OCI-LY1 (cell line): ENCODE data around the gene AP2M1.

Experiments used
- H2AFZ ChIP-seq: fragments of 200-600 bp; sonication (generic), shearing (Covaris generic); 2 replicates; pipeline ENCODE4 v1.6.0; 2014; ENCODE audit warnings: antibody characterized with exemption, mild to moderate bottlenecking, low read length
- H3F3A ChIP-seq: fragments of 200-600 bp; sonication (generic), shearing (Covaris generic); 2 replicates; pipeline ENCODE4 v1.6.0; 2014; ENCODE audit warnings: mild to moderate bottlenecking, antibody characterized with exemption, low read length, moderate library complexity; ENCODE audit not compliant: insufficient read depth
- H3K27ac ChIP-seq: fragments of 200-600 bp; sonication (generic); 2 replicates; pipeline ENCODE4 v1.5.1; 2014; ENCODE audit warnings: low read length, mixed run types, mild to moderate bottlenecking, low read depth; ENCODE audit not compliant: poor library complexity, severe bottlenecking
- H3K27me3 ChIP-seq: fragments of 200-600 bp; sonication (generic); 2 replicates; pipeline ENCODE4 v1.6.0; 2014; ENCODE audit warnings: antibody characterized with exemption, mild to moderate bottlenecking, low read length, moderate library complexity; ENCODE audit not compliant: insufficient read depth
- H3K36me3 ChIP-seq: fragments of 200-600 bp; sonication (generic); 2 replicates; pipeline ENCODE4 v1.6.1; 2014; ENCODE audit warnings: mild to moderate bottlenecking, antibody characterized with exemption, low read length, moderate library complexity, mixed read lengths; ENCODE audit not compliant: insufficient read depth
- H3K4me1 ChIP-seq: fragments of 200-600 bp; sonication (generic); 2 replicates; pipeline ENCODE4 v1.5.1; 2014; ENCODE audit warnings: mild to moderate bottlenecking, low read length, moderate library complexity; ENCODE audit not compliant: insufficient read depth, severe bottlenecking
- H3K4me2 ChIP-seq: fragments of 200-600 bp; sonication (generic), shearing (Covaris generic); 2 replicates; pipeline ENCODE4 v1.6.1; 2014; ENCODE audit warnings: low read length
- H3K4me3 ChIP-seq: fragments of 200-600 bp; sonication (generic); 2 replicates; pipeline ENCODE4 v1.5.1; 2014; ENCODE audit warnings: low read length, low read depth, mild to moderate bottlenecking, mixed read lengths; ENCODE audit not compliant: poor library complexity, severe bottlenecking
- H3K79me2 ChIP-seq: fragments of 200-600 bp; shearing (Covaris generic); 2 replicates; pipeline ENCODE4 v1.6.1; 2016; ENCODE audit warnings: mixed run types, low read length, mixed read lengths; ENCODE audit not compliant: insufficient read depth
- H3K9ac ChIP-seq: fragments of 200-600 bp; sonication (generic), shearing (Covaris generic); 2 replicates; pipeline ENCODE4 v1.6.1; 2014; ENCODE audit warnings: mild to moderate bottlenecking, low read length, mixed read lengths
- H3K9me2 ChIP-seq: fragments of 200-600 bp; sonication (generic), shearing (Covaris generic); 2 replicates; pipeline ENCODE4 v1.6.1; 2014; ENCODE audit warnings: low read depth, mild to moderate bottlenecking, low read length, mixed read lengths
- H3K9me3 ChIP-seq: fragments of 200-600 bp; shearing (Covaris generic); 2 replicates; pipeline ENCODE4 v1.6.1; 2014; ENCODE audit warnings: low read length, mixed read lengths
- H4K20me1 ChIP-seq: fragments of 200-600 bp; sonication (generic), shearing (Covaris generic); 2 replicates; pipeline ENCODE4 v1.6.0; 2016; ENCODE audit warnings: mild to moderate bottlenecking, low read length; ENCODE audit not compliant: insufficient read depth
- EZH2 ChIP-seq: fragments of 200-600 bp; sonication (generic), shearing (Covaris generic); IDR thresholded peaks from 2 replicates; pipeline ENCODE4 v1.8.0; 2017; ENCODE audit warnings: borderline replicate concordance, mixed run types, mild to moderate bottlenecking, antibody characterized with exemption, low read length, moderate library complexity, mixed read lengths
- TF ChIP-seq, protein P1 (sequence below): fragments of 200-600 bp; sonication (generic), shearing (Covaris generic); IDR thresholded peaks from 2 replicates; pipeline ENCODE4 v1.5.1; 2017; ENCODE audit warnings: mild to moderate bottlenecking, antibody characterized with exemption, low read length, moderate library complexity, mixed read lengths

The AP2M1 gene

DNA sequence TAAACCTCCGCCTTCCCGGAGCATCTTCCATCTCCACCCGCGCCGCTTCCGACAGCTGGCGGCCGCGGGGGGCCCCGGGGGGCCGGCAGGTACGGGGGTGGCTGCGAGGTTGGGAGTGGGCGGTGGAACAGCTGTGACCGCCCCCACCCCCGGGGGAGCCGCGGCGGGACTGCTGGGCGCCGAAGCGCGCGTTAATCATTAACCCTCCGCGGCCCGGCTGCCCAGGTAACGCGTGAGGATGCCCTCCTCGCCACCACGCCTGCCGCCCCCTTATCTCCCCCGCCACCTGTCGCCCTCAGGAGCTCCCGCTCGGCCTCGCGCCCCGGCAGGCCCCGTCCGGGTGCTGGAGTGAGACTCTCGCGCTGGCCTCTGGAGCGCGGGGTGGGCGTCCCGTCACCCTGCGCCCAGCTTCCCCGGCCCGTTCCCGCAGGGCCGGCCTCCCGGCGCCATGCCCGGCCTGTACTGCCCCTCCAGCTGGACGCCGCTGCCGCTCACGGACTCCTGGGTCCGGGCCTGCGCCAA, 55.5 kb downstream of the AP2M1 start:
- Histone ChIP-seq H3K4me3 (peak overlapping the region; percentile 59), H3F3A (no peaks in the 10 kb centered on the region), H3K9me3 (no peaks in the 10 kb centered on the region), H3K4me2 (peak overlapping the region; percentile 71), H3K9me2 (no peaks in the 10 kb centered on the region), H3K27me3 (peaks cover 14% of the 10 kb centered on the region), H3K27ac (no peak overlapping the region), H4K20me1 (no peaks in the 10 kb centered on the region), H3K79me2 (no peaks in the 10 kb centered on the region), H2AFZ (no peak overlapping the region), H3K9ac (peak overlapping the region; percentile 6; the same call in 1 of the 2 replicates), H3K36me3 (no peaks in the 10 kb centered on the region), H3K4me1 (peaks cover 14% of the 10 kb centered on the region)
- TF ChIP-seq, protein P1, sequence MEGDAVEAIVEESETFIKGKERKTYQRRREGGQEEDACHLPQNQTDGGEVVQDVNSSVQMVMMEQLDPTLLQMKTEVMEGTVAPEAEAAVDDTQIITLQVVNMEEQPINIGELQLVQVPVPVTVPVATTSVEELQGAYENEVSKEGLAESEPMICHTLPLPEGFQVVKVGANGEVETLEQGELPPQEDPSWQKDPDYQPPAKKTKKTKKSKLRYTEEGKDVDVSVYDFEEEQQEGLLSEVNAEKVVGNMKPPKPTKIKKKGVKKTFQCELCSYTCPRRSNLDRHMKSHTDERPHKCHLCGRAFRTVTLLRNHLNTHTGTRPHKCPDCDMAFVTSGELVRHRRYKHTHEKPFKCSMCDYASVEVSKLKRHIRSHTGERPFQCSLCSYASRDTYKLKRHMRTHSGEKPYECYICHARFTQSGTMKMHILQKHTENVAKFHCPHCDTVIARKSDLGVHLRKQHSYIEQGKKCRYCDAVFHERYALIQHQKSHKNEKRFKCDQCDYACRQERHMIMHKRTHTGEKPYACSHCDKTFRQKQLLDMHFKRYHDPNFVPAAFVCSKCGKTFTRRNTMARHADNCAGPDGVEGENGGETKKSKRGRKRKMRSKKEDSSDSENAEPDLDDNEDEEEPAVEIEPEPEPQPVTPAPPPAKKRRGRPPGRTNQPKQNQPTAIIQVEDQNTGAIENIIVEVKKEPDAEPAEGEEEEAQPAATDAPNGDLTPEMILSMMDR, result no peak
- no peak for TF ChIP-seq EZH2

DNA sequence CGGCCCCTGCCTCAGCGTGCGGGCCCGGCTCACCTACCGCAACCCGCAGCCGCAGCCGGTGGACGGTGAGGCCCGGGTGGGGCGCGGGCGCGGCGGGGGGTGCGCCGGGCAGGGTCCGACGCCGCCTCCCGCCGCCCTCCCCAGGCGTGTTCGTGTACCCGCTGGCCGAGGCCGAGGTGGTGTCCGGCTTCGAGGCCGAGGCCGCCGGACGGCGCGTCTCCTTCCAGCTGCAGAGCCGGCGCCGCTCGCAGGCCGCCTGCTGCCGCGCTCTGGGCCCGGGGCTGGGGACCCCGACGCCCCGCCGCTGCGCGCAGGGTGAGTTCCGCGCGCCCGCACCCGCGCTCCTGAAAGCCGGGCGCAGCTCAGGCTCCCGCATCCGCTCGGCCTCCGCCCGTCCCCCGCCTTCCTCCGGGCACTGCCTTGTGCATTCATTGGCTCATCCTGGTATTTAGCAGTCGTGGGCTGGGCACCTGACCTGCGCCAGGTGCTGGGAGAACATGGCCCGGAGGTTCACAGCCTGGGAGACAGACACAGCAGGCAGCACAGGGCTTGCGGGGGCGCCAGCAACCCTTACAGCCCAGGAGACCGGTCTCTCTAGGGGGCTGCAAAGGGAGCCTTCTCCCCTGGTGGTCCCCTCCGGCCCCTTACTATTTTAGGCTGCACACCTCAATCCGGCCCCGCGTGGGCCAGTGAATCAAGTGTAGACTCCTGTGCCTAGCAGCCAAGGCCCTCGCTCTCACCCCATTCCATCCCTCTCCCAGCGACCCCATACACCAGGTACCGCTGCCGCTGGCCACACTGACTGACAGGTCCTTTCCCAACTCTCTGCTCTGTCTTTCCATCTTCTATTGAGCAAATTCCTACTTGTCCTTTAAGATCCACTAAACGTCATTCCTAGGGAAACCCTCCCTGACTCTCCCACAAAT, 56.2 kb downstream of the AP2M1 start:
- H3K4me1 ChIP-seq, result peaks cover 14% of the 10 kb centered on the region
- TF ChIP-seq, protein P1, result no peak
- TF ChIP-seq EZH2, result no peak
- no peaks in the 10 kb centered on the region for H4K20me1 ChIP-seq
- no peak overlapping the region for H3K27ac ChIP-seq
- H3K9ac ChIP-seq, result no peak overlapping the region
- H3K4me3 ChIP-seq, result no peak overlapping the region
- no peaks in the 10 kb centered on the region for H3K36me3 ChIP-seq
- H3F3A ChIP-seq, result no peaks in the 10 kb centered on the region
- H3K4me2 ChIP-seq, result no peak overlapping the region
- H3K9me3 ChIP-seq, result no peaks in the 10 kb centered on the region
- H3K79me2 ChIP-seq, result no peaks in the 10 kb centered on the region
- H3K27me3 ChIP-seq, result peaks cover 14% of the 10 kb centered on the region
- H2AFZ ChIP-seq, result no peak overlapping the region
- H3K9me2 ChIP-seq, result no peaks in the 10 kb centered on the region

DNA sequence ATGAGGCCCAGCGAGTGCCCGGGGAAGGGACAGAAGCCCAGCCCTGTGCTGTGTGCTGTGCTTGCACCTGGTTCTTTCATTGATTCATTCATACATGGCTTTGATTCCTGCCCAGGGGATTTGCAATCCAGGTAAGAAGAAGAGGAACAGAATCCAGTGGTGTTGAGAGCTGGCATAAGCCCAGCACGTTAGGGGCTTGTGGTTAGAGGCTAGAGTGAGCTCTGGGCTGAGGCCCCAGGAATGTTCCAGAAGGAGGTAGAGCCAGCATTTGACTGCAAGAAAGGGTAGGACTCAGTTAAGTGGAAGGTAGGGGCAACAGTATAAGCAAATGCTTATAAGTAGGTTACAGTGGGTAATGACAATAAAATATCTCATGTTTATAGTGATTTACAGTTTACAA, 57.0 kb downstream of the AP2M1 start:
- Histone ChIP-seq H3K9me3 (no peaks in the 10 kb centered on the region), H3K4me2 (no peak overlapping the region), H3K27me3 (peaks cover 14% of the 10 kb centered on the region), H3F3A (no peaks in the 10 kb centered on the region), H3K9me2 (no peaks in the 10 kb centered on the region), H3K4me3 (no peak overlapping the region), H3K4me1 (peaks cover 14% of the 10 kb centered on the region), H2AFZ (no peak overlapping the region), H4K20me1 (no peaks in the 10 kb centered on the region), H3K79me2 (no peaks in the 10 kb centered on the region), H3K36me3 (no peaks in the 10 kb centered on the region), H3K9ac (no peak overlapping the region), H3K27ac (no peak overlapping the region)
- TF ChIP-seq, protein P1, result no peak
- no peak for TF ChIP-seq EZH2
